ENCODE data around the gene MT1B. TPM values are rescaled to one million over a fixed set of nuclear protein-coding genes. Genes with fewer than 3 reads are reported as not detected.

Gene MT1B
- total and polyA plus RNA-seq, 2 experiments from 2014 or later, result 0.47 TPM; not detected in 1

- Histone ChIP-seq H3K27ac (no peak overlapping the region), H3K9me2 (replicated peaks; ENCODE audit: insufficient read depth) (no peaks in the 10 kb centered on the region), H3K4me1 (ENCODE audit: insufficient read depth) (peaks cover 7% of the 10 kb centered on the region), H3K36me3 (replicated peaks; ENCODE audit: insufficient read depth, low read depth) (no peaks in the 10 kb centered on the region), H3K27me3 (peaks cover 13% of the 10 kb centered on the region), H4K20me1 (ENCODE audit: insufficient read depth, poor library complexity, severe bottlenecking) (no peaks in the 10 kb centered on the region), H3K79me2 (no peaks in the 10 kb centered on the region), H3K4me3 (no peak overlapping the region), H2AFZ (no peak overlapping the region), H3K4me2 (no peak overlapping the region), H3K9me3 (ENCODE audit: low read depth) (no peaks in the 10 kb centered on the region)
- no peak for DNase-seq (ENCODE audit: low spot score)
- 94% methylated on average over 4 of the region's 4 CpGs for WGBS (ENCODE audit: low lambda C conversion rate, missing lambda C conversion rate)
- TF ChIP-seq EZH2 (IDR thresholded peaks at IDR 0.05; ENCODE audit: borderline replicate concordance), result no peak
- TF ChIP-seq, protein P1, sequence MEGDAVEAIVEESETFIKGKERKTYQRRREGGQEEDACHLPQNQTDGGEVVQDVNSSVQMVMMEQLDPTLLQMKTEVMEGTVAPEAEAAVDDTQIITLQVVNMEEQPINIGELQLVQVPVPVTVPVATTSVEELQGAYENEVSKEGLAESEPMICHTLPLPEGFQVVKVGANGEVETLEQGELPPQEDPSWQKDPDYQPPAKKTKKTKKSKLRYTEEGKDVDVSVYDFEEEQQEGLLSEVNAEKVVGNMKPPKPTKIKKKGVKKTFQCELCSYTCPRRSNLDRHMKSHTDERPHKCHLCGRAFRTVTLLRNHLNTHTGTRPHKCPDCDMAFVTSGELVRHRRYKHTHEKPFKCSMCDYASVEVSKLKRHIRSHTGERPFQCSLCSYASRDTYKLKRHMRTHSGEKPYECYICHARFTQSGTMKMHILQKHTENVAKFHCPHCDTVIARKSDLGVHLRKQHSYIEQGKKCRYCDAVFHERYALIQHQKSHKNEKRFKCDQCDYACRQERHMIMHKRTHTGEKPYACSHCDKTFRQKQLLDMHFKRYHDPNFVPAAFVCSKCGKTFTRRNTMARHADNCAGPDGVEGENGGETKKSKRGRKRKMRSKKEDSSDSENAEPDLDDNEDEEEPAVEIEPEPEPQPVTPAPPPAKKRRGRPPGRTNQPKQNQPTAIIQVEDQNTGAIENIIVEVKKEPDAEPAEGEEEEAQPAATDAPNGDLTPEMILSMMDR (IDR thresholded peaks at IDR 0.05; ENCODE audit: poor library complexity), result no peak
- no peak for TF ChIP-seq EZH2phosphoT487 (IDR thresholded peaks at IDR 0.05; ENCODE audit: low read depth, severe bottlenecking, unreplicated experiment)
Measured at GRCh38 chr16:56684926-56685590, 33.4 kb downstream of the MT1B start.

DNA sequence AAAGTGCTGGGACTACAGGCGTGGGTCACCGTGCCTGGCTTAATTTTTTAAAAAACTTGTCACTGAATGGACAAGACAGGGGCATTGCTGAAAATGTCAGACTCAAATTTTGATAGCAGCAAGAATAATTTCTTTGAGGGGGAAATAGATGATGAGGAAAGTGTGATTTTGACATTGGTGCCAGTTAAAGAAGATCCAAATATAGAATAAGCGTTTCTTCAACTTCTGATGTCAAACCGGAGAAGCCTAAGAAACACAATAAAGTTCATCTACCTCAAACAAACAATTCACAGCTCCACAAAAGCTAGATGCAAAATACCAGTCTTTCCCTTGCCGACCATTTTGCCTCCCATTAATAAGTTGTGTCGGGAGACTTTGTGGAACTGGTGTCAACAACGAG lies 35.1 kb downstream of the MT1B start:
- no peaks in the 10 kb centered on the region for H4K20me1 ChIP-seq (ENCODE audit: insufficient read depth, poor library complexity, severe bottlenecking)

DNA sequence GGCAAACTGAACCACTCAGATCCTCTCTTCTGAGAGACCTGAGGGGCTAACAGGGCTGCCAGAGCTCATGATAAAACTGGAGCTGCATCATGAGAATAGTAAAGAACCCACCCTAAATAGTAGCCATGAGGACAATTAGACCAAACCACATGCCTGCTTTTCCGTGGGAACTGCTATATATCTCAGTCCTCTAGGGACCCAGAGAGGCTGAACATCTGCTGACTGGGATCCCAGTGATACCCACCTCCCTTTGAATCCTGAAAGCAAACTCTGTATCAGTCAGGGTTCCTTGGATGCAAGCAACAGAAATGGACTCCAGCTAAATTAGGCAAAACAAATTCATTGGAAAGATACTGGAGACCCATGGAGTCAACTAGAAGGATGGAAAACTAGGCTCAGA lies 37.1 kb downstream of the MT1B start:
- Histone ChIP-seq H3K9me3 (ENCODE audit: low read depth) (no peaks in the 10 kb centered on the region), H3K79me2 (no peaks in the 10 kb centered on the region), H4K20me1 (ENCODE audit: insufficient read depth, poor library complexity, severe bottlenecking) (no peaks in the 10 kb centered on the region), H3K4me2 (no peak overlapping the region), H3K27me3 (peaks cover 1% of the 10 kb centered on the region), H3K4me3 (no peak overlapping the region), H3K27ac (no peak overlapping the region), H2AFZ (no peak overlapping the region), H3K9me2 (replicated peaks; ENCODE audit: insufficient read depth) (no peaks in the 10 kb centered on the region), H3K36me3 (replicated peaks; ENCODE audit: insufficient read depth, low read depth) (no peaks in the 10 kb centered on the region), H3K4me1 (ENCODE audit: insufficient read depth) (no peaks in the 10 kb centered on the region)
- no peak for DNase-seq (ENCODE audit: low spot score)
- WGBS (ENCODE audit: low lambda C conversion rate, missing lambda C conversion rate), result 50% methylated on average over 1 of the region's 1 CpG
- TF ChIP-seq EZH2phosphoT487 (IDR thresholded peaks at IDR 0.05; ENCODE audit: low read depth, severe bottlenecking, unreplicated experiment) (no peak), EZH2 (IDR thresholded peaks at IDR 0.05; ENCODE audit: borderline replicate concordance) (no peak)
- TF ChIP-seq, protein P1 (IDR thresholded peaks at IDR 0.05; ENCODE audit: poor library complexity), result no peak

More for the DNA sequence above, 35.1 kb downstream of the MT1B start:
- DNase-seq (ENCODE audit: low spot score), result no peak
- 95% methylated on average over 7 of the region's 7 CpGs for WGBS (ENCODE audit: low lambda C conversion rate, missing lambda C conversion rate)
- no peak overlapping the region for H3K4me2 ChIP-seq
- no peak overlapping the region for H2AFZ ChIP-seq
- no peaks in the 10 kb centered on the region for H3K9me3 ChIP-seq (ENCODE audit: low read depth)
- no peaks in the 10 kb centered on the region for H3K9me2 ChIP-seq (replicated peaks; ENCODE audit: insufficient read depth)
- H3K4me3 ChIP-seq, result no peak overlapping the region
- H3K79me2 ChIP-seq, result no peaks in the 10 kb centered on the region
- H3K27ac ChIP-seq, result no peak overlapping the region
- H3K4me1 ChIP-seq (ENCODE audit: insufficient read depth), result peaks cover 7% of the 10 kb centered on the region
- peaks cover 13% of the 10 kb centered on the region for H3K27me3 ChIP-seq
- TF ChIP-seq, protein P1 (IDR thresholded peaks at IDR 0.05; ENCODE audit: poor library complexity), result no peak
- no peak for TF ChIP-seq EZH2 (IDR thresholded peaks at IDR 0.05; ENCODE audit: borderline replicate concordance)
- TF ChIP-seq EZH2phosphoT487 (IDR thresholded peaks at IDR 0.05; ENCODE audit: low read depth, severe bottlenecking, unreplicated experiment), result no peak
- no peaks in the 10 kb centered on the region for H3K36me3 ChIP-seq (replicated peaks; ENCODE audit: insufficient read depth, low read depth)

Measured in hepatocyte (in vitro differentiated cells).